HEK293T (cell line): ENCODE data around the gene CNKSR2.

ENCODE experiments used
- CTCF ChIA-PET: fragments of 350-600 bp; formaldehyde crosslinking; extraction: SDS; loops from one replicate; lab custom pipeline; 2021; ENCODE audit warnings: antibody characterized with exemption, inconsistent platforms; lab: Yijun Ruan, JAX
- POLR2A ChIA-PET: fragments of 350-600 bp; formaldehyde crosslinking; extraction: SDS; loops from one replicate; lab custom pipeline; 2020; ENCODE audit warnings: antibody characterized with exemption, inconsistent platforms; lab: Yijun Ruan, JAX
- DNase-seq: peaks from one replicate; pipeline ENCODE4 v3.0.0; 2012; ENCODE audit warnings: mixed read lengths; ENCODE audit errors: extremely low spot score
- ARNT ChIP-seq: fragments of 450-650 bp; IDR thresholded peaks from 2 replicates; pipeline ENCODE4 v1.6.1; 2017; ENCODE audit warnings: mild to moderate bottlenecking
- BHLHE40 ChIP-seq: fragments of 450-650 bp; IDR thresholded peaks from 2 replicates; pipeline ENCODE4 v1.6.1; 2016; ENCODE audit warnings: mild to moderate bottlenecking, moderate library complexity, borderline replicate concordance
- CTBP1 ChIP-seq: fragments of 450-650 bp; IDR thresholded peaks from 2 replicates; pipeline ENCODE4 v1.6.1; 2016; ENCODE audit warnings: borderline replicate concordance
- ELF4 ChIP-seq: fragments of 450-650 bp; IDR thresholded peaks from 2 replicates; pipeline ENCODE4 v1.6.1; 2017; ENCODE audit warnings: antibody characterized with exemption
- FOXA1 ChIP-seq: fragments of 450-650 bp; IDR thresholded peaks from 2 replicates; pipeline ENCODE4 v1.6.1; 2016; ENCODE audit warnings: mild to moderate bottlenecking
- FOXK2 ChIP-seq: fragments of 450-650 bp; IDR thresholded peaks from 2 replicates; pipeline ENCODE4 v1.6.1; 2016; ENCODE audit warnings: mild to moderate bottlenecking
- FOXM1 ChIP-seq: fragments of 450-650 bp; IDR thresholded peaks from 2 replicates; pipeline ENCODE4 v1.6.1; 2017; ENCODE audit warnings: mild to moderate bottlenecking, borderline replicate concordance
- HDGF ChIP-seq: fragments of 450-650 bp; IDR thresholded peaks from 2 replicates; pipeline ENCODE4 v1.6.1; 2017; ENCODE audit warnings: antibody characterized with exemption, borderline replicate concordance
- L3MBTL2 ChIP-seq: fragments of 450-650 bp; conservative IDR thresholded peaks from 2 replicates; pipeline ENCODE4 v1.6.1; 2016; ENCODE audit warnings: mild to moderate bottlenecking
- LEF1 ChIP-seq: fragments of 450-650 bp; IDR thresholded peaks from 2 replicates; pipeline ENCODE4 v1.6.1; 2017; ENCODE audit warnings: mild to moderate bottlenecking, borderline replicate concordance
- NFRKB ChIP-seq: fragments of 450-650 bp; IDR thresholded peaks from 2 replicates; pipeline ENCODE4 v1.6.1; 2016; ENCODE audit warnings: mild to moderate bottlenecking, moderate library complexity
- SP1 ChIP-seq: fragments of 450-650 bp; IDR thresholded peaks from 2 replicates; pipeline ENCODE4 v1.6.1; 2017
- SUZ12 ChIP-seq: fragments of 450-650 bp; IDR thresholded peaks from 2 replicates; pipeline ENCODE4 v1.6.1; 2016; ENCODE audit warnings: mild to moderate bottlenecking
- TARDBP ChIP-seq: fragments of 450-650 bp; IDR thresholded peaks from 2 replicates; pipeline ENCODE4 v1.6.1; 2016
- ZNF384 ChIP-seq: fragments of 450-650 bp; IDR thresholded peaks from 2 replicates; pipeline ENCODE4 v1.6.1; 2016
- TF ChIP-seq, protein P1 (sequence below): fragments of 450-650 bp; IDR thresholded peaks from 2 replicates; pipeline ENCODE4 v1.6.1; 2016

The CNKSR2 gene

DNA sequence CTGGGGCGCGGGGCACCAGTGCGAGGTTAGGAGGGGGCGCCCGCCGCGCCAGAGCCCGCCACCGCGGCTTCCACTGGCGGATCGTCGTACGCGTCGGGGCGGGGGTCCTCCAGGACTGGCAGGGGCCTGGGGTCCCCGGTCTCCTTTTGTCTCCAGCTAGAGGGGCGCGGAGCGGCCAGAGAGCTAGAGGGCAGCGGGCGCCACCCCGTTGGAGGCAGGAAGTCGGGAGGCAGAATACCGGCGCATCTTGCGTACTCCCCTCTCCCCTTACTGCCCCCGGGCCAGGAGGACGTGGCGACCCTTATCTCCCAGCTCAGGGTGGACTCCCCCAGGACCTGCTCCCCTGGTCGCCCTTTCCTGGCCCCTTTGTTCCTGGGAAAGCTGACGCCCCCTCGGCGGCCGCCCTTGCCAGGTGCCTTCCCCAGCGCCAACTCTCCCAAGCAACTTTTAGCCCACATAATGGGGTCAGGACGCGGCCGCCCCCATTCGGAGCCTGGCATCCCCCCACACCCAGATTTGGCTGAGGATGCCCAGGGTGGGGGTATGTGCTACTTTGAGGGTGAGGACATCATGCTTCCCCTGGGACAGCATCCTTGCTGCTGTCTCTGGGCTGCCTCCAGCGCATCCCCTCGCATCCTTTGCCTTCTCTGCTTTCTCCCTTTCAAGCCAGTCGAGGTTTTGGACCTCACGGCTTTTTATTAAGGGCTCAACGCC lies 933 bp downstream of the CNKSR2 start:
- ChIA-PET CTCF (no interaction called here), POLR2A (interaction anchor here (0.9 kb wide), 1 partner anchor 9 kb away, joined by 3 read pairs; no protein-coding TSS in a partner anchor)
- no peak for TF ChIP-seq NFRKB
- no peak for DNase-seq

DNA sequence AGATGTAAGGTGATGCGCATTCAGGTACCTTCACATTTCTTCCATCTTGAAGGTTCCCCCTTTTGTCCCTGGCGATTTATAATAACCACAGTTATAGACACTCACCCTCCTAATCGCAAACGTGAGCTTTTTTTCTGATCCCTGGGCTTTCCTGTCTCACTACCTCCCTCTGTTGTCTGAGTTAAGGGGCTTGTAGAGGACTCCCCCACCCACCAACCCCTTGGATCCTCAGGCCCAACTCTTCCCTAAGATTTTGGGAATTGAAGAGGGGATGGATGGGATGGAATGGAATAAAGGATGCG lies 1.4 kb downstream of the CNKSR2 start:
- ChIA-PET POLR2A (no interaction called here), CTCF (no interaction called here)
- TF ChIP-seq BHLHE40 (no peak), FOXM1 (no peak), CTBP1 (no peak), HDGF (no peak), SP1 (no peak), TARDBP (no peak), ARNT (no peak), SUZ12 (no peak), FOXK2 (no peak), ZNF384 (no peak), LEF1 (no peak), NFRKB (no peak), L3MBTL2 (no peak), ELF4 (no peak), FOXA1 (no peak)
- TF ChIP-seq, protein P1, sequence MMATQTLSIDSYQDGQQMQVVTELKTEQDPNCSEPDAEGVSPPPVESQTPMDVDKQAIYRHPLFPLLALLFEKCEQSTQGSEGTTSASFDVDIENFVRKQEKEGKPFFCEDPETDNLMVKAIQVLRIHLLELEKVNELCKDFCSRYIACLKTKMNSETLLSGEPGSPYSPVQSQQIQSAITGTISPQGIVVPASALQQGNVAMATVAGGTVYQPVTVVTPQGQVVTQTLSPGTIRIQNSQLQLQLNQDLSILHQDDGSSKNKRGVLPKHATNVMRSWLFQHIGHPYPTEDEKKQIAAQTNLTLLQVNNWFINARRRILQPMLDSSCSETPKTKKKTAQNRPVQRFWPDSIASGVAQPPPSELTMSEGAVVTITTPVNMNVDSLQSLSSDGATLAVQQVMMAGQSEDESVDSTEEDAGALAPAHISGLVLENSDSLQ: no peak
- no peak for DNase-seq

GRCh38 chrX:21376636-21377035 lies 2.4 kb downstream of the CNKSR2 start:
- TF ChIP-seq SUZ12: no peak
- ChIA-PET POLR2A (no interaction called here), CTCF (interaction anchor here (0.7 kb wide), 1 partner anchor 104 kb away, joined by 3 read pairs; no protein-coding TSS in a partner anchor)
- DNase-seq: no peak

GRCh38 chrX:21379991-21380390 lies 5.8 kb downstream of the CNKSR2 start:
- TF ChIP-seq, protein P1: no peak
- no peak for TF ChIP-seq ZNF384
- no peak for TF ChIP-seq SP1
- no peak for TF ChIP-seq LEF1
- no peak for TF ChIP-seq CTBP1
- ChIA-PET CTCF (no interaction called here), POLR2A (no interaction called here)
- DNase-seq: no peak

DNA sequence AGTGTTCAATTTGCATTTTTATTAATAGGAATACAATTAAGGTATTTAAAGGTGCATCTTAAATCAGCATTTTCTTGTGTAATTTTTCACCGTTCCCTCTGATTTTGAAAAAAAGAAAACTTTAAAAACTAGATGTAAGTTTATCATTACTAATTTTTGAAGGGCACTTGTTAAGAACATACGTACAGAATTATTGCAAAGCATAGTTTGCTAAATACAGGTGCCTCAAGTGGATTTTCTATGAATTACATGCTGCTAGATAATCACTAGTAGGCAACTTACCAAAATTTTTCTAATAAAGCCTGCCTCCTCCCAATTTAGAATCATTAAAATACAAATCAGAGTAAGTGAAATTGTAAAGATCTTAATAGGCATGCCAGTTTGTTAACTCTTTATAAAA lies 8.5 kb downstream of the CNKSR2 start:
- no peak for DNase-seq
- CTCF ChIA-PET: no interaction called here
- TF ChIP-seq NFRKB (no peak), ARNT (no peak), FOXK2 (no peak), SUZ12 (no peak), FOXM1 (no peak), SP1 (no peak), BHLHE40 (no peak), LEF1 (no peak), CTBP1 (no peak), L3MBTL2 (no peak)
- TF ChIP-seq, protein P1: no peak
- POLR2A ChIA-PET: no interaction called here

DNA sequence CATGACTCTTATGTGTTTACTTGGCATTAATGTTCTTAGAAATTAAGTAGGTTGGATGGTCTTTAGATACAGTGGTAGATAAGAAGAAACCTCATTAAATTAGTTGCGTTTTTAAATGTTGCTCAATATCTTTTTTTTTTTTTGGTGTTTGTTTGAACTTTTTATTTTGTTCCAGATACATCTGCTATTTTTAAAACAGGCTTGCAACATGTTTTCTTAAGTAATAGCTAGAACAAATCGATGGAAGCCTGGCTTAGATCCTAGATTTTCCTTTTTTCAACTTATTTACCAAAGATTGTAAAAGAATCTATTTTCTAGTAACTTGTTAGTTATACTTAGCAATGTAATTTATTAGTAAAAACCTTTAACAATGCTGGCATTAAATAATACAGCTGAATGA lies 9.3 kb downstream of the CNKSR2 start:
- DNase-seq: no peak
- CTCF ChIA-PET: no interaction called here
- POLR2A ChIA-PET: interaction anchor here (1.6 kb wide), 1 partner anchor 9 kb away, joined by 3 read pairs; the partner anchor contains the start of gene CNKSR2
- TF ChIP-seq ELF4 (no peak), CTBP1 (no peak), NFRKB (no peak), ZNF384 (no peak), FOXM1 (no peak), L3MBTL2 (no peak), FOXA1 (no peak), LEF1 (no peak), ARNT (no peak), SP1 (no peak), BHLHE40 (no peak), HDGF (no peak), FOXK2 (no peak)
- TF ChIP-seq, protein P1: no peak
